GOT3 (cell line): ENCODE data around the gene HADHB.

Experiments
- DNase-seq: peaks from one replicate; lab custom pipeline; 2025; ENCODE audit warnings: mixed read lengths; lab: John Stamatoyannopoulos, UW

Gene HADHB

DNA sequence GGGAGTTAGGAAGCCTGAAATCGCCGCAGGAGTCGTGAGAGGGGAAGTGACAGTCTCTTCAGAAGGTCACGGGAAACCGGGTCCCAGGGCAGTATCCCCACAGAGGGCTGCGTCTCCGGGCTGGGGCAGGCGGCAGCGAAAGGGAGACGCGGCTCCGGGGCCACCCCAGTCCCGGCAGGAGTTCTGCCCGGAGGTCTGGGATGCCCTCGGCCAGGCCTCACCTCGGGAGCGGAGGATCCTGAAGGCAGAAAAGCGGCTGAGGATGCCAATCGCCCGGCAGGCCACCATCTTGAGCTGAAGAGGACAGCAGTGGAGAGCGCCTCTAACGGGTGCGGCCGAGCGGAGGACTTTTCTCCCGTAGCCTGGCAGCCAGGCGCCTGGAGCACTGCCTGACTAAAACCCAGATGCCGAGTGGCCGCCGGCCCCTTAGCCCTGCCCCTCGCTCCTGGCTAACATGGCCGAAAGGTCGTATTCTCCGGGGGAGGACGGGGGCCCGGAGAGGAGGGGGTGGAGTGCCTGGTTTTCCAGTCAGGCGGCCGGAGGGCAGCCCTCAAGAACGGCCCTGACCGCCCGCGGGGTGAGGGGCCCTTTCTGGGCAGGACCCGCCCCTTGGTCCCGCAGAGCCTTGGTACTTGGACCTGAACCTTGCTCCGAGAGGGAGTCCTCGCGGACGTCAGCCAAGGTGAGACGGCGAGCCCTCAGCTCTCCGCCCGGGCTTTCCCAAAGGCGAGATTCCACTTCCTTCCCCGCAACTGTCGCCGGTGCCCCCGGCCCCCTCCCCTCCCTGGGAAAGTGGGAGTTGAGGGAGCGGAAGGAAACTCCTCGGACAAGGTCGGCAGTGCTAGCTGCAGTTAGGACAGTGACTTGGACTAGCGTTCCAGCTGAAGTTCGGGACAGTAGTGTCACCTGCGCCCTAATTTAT is at the start of gene HADHB, which contains the start of gene HADHA:
HADHB (plus strand) TSS at position 631 of the 922 bp plus-strand sequence. CDS start 9,316 bp downstream, outside the sequence.
HADHA (minus strand) TSS at position 324 of the 922 bp plus-strand sequence; CDS start at position 288, 36 bp downstream.
- peak; percentile 88 for DNase-seq

DNA sequence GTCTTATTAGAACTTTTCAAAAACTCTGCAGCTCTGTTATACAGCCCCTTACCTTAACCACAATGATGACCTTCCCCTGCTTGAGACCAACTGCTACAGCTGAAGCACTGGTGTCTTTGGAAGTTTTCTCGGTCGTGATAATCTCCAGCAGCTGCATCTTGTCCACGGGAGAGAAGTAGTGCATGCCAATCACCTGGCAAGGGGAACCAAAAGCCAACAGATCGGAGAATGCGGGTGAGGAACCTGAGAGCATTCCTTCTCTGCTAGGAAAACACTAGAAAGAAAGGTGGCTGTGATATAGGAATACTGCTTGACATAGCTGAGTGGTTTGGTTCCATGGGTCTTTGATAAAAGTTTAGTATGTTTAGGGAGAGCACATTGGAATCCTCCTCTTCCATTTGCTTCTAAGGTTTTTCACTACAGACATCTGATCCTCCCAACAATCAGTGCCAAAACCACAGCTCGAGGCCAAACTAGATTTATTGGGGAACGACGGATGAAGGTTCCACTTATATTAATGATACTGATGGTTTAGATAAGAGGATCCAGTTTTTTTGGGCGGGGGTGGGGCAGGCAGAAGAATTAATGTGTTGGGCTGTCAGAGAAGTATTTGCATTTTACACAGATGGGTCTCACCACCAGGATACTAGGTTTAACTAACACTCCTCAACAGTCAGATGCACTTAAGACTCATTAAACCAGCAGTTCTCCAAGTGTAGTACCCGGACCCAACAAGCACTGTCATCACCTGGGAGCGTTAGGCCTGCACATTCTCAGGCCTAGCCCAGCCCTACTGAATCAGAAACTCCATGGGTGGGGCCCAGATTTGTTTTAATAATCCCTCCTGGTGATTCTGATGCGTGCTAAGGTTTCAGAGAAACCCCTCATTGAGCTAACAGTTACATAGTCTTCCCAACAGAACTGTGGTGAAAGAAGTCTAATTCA is 49.4 kb upstream of the HADHB start:
- DNase-seq: no peak

DNA sequence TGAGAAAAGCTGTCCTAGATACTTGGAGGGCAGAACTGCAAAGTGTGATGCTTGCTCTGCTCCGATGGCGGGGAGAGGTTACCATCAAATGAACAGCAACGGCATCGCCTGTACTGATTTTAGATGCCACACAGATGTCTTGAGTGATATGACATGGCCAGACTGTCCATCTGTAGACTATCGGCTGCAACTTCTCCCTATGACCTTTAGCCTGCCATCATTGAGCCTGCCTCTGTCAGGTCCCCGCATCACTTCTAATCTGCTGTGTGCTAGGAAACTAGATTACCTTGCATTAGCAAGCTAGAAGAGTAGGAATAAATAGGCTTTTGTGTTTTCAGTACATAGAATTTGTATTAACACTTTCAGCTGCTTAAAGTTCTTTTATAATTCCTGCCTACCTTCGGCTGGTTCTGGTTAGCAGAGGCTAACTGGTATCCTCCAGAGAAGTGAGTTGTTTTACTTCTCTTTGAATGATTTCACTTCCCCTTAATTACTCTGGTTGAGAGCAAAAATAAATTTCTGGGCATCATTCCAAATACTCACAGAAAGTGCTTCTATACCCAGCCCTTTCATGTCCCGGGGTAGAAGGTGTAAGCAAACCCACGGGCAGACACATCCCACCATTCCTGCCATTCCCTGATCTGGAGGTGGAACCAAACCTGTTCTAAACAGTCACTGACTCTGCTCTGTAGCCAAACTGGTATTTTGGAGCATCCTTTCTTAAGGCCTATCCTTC is 47.9 kb upstream of the HADHB start:
- no peak for DNase-seq

DNA sequence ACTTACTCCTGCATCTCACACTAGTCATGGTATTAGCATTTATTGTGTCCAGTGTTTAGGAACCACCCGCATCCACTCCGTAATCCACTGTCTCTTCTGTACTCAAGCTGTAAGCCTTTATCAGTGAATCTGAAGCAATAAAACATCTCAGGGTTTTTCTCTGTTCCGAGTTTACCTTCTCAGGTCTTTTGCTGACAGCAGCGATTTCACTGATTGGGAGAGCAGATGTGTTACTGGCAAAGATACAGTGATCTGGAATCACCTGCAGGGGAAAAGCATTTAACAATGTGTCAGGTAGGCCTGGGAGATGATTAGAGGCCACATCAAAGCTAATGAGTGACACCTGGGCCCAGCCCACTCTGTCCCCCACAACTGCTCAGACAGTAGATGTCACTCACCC is 47.2 kb upstream of the HADHB start:
- no peak for DNase-seq

DNA sequence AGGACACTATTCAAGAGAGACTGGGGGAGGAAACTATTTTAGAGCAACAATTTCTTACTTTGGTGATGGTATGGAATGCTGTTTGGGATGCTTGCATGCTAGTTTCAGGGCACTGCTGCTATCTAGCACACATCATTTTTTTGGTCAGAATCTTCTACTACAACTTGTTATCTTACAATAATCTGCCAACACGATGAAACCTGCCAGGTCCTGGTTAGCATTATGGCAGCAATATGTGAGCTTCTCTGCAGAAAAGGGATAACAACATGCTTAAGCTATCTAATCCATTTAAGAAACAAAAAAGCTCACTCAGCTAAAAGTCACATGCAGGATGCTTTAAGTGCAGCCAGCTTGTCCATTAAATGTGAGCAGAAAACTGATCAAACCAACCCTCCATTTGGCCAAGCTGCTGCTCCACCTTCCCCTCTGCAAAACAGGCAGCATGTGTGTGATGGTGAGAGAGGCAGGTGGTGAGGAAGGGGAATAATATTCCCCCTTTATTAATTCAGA is 41.7 kb upstream of the HADHB start:
- DNase-seq: no peak

DNA sequence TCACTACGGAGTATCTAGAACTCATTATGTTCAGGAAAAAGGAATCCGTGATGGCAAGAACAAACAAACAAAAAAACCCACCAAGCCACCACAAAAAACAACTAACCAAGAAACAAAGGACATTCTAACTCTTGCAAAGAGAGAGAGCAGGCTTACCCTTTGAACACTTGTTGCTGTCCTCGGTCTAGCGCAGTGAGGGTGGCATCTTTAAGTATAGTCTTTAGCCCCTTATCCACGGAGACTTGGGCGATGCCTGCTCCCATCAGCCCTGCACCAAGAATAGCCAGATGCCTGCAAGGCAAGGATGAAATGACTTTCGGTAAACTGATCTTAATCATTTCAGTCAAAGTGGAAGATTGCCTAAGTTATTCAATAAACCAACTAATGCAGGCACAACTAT is 40.8 kb upstream of the HADHB start:
- DNase-seq: no peak

DNA sequence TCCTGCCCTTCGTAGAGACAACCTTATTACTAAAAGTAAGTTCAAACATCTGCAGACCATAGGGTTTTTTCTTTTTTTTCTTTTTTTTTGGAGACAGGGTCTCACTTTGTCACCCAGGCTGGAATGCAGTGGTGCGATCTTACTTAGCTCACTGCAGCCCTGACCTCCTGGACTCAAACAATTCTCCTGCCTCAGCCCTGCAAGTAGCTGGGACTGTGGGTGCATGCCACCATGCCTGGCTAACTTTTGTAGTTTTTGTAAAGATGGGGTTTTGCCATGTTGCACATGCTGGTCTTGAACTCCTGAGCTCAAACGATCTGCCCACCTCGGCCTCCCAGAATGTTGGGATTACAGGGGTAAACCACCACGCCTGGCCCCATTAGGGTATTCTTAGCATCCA is 32.7 kb upstream of the HADHB start:
- no peak for DNase-seq

DNA sequence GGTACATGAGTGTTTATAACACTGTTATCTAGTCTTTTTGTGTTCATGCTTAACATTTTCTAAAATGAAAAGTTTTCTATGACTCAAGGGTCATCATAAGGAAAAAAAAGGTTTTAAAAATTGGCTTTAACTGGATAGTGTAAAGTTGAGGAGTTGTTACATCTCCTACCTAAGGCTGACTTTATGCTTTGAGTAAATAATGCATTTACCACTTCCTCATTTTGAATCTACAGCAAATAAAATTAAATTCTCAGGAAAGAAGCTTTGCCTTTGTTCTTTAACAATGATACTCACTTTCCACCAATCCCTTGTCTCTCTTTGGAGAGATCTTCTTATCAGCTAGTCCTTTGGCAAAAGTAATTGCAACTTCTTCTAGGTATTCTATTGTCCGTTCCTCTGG is 30.0 kb upstream of the HADHB start:
- no peak for DNase-seq

DNA sequence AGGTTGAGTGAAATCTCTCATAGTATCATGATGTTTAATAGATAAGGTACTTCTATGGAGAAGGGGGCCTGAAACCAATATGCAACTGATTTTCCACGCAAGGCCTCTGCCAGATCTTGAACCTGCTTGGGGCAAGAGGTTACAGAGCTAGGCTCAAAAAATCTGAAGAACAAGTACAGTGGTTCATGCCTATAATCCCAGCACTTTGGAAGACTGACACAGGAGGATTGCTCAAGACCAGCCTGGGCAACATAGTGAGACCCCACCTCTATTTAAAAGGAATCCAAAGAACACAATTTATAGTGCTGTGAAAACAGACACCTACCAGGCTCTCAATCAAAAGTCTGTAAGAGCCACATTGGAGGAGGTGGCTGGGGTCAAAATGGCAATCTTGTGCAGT is 28.9 kb upstream of the HADHB start:
- DNase-seq: no peak

DNA sequence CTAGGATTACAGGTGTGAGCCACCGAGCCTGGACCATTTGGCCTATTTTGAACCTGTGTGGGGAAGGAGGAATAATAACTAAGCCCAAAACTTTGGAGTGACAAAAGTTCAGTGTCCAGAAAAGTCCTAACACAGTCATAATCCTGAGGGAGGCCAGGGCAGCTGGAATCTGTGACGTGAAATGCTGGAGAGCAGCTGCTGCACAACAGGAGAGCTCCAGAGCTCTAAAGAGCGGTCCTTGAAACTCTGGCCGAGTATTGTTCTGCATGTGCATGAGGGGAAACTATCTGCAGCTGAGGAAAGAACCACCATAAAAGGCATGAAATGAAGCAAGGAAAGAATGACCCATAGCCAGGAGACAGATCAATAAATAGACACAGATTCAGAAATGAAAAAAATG is 28.2 kb upstream of the HADHB start:
- no peak for DNase-seq

DNA sequence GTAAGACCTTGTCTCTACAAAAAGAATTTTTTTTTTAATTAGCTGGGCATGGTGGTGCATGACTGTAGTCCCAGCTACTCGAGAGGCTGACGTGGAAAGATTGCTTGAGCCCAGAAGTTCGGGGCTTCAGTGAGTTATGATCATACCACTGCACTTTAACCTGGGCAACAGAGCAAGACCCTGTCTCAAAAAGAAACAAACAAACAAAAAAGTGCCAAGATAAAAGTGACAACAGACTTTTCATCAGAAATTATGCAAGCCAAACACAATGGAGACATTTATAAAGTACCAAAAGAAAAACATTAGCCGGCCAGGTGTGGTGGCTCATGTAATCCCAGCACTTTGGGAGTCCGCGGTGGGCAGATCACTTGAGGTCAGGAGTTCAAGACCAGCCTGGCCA is 27.0 kb upstream of the HADHB start:
- DNase-seq: no peak

DNA sequence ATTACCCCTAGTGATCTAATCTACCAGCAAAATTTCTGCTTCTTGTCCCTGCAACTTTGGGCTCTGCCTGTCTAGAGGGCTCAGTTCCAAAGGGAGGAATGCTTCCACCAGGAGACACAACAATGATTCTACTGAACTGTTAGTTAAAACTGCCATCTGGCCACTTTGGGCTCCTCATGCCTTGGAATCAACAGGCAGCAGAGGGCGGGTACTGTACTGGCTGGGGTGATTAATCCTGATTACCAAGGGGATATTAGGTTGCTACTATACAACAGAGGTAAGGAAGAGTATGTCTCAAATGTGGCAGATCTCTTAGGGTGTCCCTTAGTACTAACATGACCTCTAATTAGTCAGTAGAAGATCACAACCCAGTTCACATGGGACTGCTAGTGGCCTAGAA is 21.7 kb upstream of the HADHB start:
- no peak for DNase-seq

DNA sequence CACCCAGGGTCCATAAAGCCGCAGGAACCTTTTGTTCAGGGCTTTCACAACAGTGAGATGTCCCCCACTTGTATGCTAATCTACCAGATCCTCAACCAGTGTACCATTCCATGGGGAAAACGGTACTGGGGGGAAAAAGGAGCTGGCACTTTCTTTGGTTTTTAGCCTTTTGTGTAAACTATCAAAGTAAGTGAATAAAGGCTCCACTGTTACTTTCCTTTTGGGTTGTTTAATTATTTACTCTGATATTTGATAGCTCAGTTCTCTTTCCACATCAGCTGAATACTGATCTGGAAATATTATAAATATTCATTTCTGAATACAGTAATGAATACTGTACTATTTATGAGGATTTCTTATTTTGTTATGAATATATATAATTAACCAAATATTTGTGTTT is 20.6 kb upstream of the HADHB start:
- no peak for DNase-seq

DNA sequence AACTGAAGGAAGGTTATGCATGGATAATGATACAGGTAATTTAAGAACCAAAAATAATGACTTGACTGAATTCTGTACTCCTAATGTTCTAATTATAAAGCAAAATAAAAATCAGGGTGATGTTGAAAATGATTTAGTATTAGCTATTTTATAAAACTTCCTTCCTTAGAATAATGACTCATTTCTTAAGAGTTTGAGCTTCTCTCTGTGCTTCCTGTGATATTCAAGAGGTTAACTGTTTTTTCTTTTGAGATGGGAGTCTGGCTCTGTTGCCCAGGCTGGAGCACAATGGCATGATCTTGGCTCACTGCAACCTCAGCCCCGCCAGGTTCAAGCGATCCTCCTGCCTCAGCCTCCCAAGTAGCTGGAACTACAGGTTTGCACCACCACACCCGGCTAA is 15.1 kb upstream of the HADHB start:
- DNase-seq: no peak

DNA sequence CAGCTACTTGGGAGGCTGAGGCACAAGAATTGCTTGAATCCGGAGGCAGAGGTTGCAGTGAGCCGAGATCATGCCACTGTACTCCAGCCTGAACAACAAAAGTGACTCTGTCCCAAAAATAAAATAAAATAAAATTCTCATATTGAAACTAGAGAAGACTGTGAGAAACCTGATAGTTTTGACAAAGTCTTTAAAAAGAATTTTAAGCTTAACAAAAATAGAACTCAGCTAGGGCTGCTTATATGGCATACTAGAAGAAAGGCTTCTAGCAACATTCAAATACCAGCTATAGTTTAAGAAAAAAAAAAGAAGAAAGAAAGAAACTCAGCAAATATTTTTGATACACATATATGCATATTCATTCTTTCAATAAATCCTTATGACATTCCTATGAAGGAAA is 13.9 kb upstream of the HADHB start:
- no peak for DNase-seq

DNA sequence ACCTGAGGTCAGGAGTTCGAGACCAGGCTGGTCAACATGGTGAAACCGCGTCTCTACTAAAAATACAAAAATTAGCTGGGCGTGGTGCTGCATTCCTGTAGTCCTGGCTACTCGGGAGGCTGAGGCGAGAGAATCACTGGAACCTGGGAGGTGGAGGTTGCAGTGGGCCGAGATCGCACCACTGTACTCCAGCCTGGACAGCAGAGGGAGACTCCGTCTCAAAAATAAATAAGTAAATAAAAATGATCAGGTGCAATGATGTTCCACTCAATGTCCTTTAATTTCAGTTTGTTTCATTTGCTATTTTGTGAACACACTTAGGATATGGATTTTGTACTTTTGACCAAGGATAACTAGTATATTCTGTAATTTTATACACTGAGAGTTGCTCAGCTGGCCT is 9.7 kb upstream of the HADHB start:
- no peak for DNase-seq

DNA sequence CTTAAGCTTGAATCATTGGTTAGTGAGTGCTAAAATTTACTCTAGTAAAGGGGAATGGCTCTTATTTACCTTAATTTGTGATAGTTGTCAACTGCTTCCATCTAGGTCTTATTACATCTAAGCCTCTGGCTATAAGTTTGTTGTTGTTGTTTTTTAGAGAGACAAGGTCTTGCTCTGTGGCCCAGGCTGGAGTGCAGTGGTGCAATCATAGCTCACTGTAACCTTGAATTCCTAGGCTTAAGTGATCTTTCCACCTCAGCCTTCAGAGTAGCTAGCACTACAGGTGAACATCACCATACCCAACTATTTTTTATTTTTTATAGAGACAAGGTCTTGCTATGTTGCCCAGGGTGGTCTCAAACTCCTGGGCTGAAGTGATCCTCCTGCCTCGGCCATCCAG is 6.9 kb upstream of the HADHB start:
- DNase-seq: no peak

DNA sequence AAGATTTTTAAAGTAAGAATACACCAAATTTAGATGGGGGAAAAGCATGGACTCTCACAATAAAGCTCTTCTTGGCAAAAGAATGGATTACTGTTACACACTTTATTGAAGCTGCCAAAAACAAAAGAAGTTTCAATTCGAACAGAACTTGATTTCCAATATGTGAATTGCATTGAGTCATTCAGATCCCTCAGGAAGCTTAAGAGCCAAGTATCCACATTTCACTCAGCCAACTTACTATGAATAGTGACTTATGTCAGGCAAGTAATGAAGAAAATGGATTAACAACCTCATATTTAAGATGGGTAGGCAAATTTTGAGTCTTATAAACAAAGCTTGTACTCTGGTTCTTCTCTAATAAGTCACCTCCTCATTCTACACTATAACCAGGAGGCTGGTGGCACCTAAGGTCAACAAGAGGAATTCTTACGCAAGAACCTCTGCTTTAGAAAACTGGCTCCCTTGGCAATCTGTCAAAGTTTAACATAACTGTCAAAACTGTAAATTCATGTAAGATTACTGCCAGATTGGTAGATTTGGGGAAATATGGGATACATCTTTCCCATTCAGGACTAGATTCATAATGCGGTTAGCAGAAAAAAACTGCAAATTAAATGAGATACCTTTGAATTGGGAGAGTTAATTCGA is 6.3 kb upstream of the HADHB start:
- DNase-seq: no peak

DNA sequence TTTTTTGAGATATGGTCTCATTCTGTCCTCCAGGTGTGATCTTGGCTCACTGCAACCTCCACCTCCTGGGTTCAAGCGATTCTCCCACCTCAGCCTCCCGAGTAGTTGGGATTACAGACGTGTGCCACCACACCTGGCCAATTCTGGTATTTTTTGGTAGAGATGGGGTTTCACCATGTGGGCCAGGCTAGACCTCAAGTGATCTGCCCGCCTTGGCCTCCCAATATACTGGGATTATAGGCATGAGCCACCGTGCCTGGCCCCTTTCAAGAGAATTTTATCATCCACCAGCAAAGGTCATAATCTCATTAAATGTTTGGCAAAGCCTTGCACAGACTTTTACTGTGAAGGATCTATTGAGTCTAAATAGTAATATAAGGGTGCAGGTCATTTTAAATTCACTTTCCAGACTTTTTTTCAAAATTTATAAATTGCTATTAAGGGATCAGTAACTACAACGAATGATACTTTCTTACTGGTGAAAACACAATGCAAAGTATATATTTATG is 2.8 kb upstream of the HADHB start:
- no peak for DNase-seq

DNA sequence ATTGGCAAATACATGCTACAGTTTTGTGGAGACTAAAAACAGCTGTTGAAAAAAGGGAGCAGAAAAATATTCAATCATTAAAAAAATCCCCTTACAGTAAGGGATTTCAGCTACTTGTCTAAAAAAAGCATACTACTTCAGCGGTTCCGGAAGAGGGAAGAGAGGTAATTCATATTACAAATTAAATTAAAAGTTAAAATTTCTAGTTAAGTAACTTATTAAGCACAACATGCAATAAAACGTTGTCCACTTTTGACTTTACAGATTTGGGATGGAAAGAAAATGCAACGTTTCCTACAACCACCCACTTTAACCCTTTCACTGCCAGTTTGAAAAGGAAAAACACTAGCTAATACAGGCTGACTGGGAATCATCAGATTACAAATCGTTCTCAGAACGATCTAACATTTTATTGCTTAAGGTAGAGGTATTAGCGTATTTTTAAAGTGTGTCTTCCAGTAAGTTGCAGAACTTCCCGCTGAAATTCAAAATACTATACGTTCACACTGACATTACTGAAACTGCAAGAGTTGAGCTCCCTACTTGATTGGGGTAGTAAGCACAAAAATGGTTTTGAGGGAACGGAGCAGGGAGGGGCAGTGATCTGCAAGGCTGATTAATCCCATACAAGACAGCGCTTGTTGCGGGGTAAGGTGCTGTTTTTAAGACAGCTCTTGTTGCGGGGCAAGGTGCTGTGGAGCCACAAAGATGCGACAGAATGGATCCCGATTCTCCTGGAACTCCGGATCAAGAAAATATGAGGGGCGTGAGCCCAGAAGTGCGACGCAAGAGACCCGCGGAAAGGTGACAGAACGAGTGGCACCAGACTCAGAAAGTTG is 1.1 kb upstream of the HADHB start:
- DNase-seq: no peak
